ENCODE measurements around the gene WDR7.

The WDR7 gene

GRCh38 chr18:56999823-57000222, 348.7 kb downstream of the WDR7 start:
- no peak for TF ChIP-seq CTCF (conservative IDR thresholded peaks at IDR 0.05; ENCODE audit: low read length)
- H3K4me3 ChIP-seq (ENCODE audit: low read length), result no peak overlapping the region
- DNase-seq (ENCODE audit: low read depth), result peak; percentile 3

GRCh38 chr18:57002627-57003026, 351.5 kb downstream of the WDR7 start:
- DNase-seq (ENCODE audit: low read depth), result no peak
- TF ChIP-seq CTCF (conservative IDR thresholded peaks at IDR 0.05; ENCODE audit: low read length), result no peak
- H3K4me3 ChIP-seq (ENCODE audit: low read length), result no peak overlapping the region

- no peak overlapping the region for H3K4me3 ChIP-seq (ENCODE audit: low read length)
- no peak for TF ChIP-seq CTCF (conservative IDR thresholded peaks at IDR 0.05; ENCODE audit: low read length)
- no peak for DNase-seq (ENCODE audit: low read depth)
These were observed 352.2 kb downstream of the WDR7 start for GRCh38 chr18:57003342-57003741.

GRCh38 chr18:57004366-57005121, 353.4 kb downstream of the WDR7 start:
- H3K4me3 ChIP-seq (ENCODE audit: low read length), result no peak overlapping the region
- DNase-seq (ENCODE audit: low read depth), result peak; percentile 37
- TF ChIP-seq CTCF (conservative IDR thresholded peaks at IDR 0.05; ENCODE audit: low read length), result no peak

- no peak overlapping the region for H3K4me3 ChIP-seq (ENCODE audit: low read length)
- TF ChIP-seq CTCF (conservative IDR thresholded peaks at IDR 0.05; ENCODE audit: low read length), result no peak
- DNase-seq (ENCODE audit: low read depth), result no peak
These were observed 357.0 kb downstream of the WDR7 start for GRCh38 chr18:57008001-57008686.

- H3K4me3 ChIP-seq (ENCODE audit: low read length), result no peak overlapping the region
- peak; percentile 42 for DNase-seq (ENCODE audit: low read depth)
- TF ChIP-seq CTCF (conservative IDR thresholded peaks at IDR 0.05; ENCODE audit: low read length), result no peak
These were observed 358.7 kb downstream of the WDR7 start for GRCh38 chr18:57009844-57010243.

Data from AG10803 (cell line).